T-helper 22 cell (primary cell): ENCODE measurements around the gene STIL.
"Not testable (repeated sequence)": the region's sequence is repeated elsewhere in the genome, so short reads cannot be mapped to it uniquely, and the experiment has no call there.

Experiments used
- DNase-seq: peaks from one replicate; pipeline ENCODE4 v3.0.0-alpha.2; 2020; ENCODE audit warnings: low read depth

The STIL gene

GRCh38 chr1:47319968-47320367 is 6.0 kb upstream of the STIL start:
- not testable (repeated sequence) for DNase-seq

GRCh38 chr1:47317841-47318240 is 3.9 kb upstream of the STIL start:
- DNase-seq = no peak

DNA sequence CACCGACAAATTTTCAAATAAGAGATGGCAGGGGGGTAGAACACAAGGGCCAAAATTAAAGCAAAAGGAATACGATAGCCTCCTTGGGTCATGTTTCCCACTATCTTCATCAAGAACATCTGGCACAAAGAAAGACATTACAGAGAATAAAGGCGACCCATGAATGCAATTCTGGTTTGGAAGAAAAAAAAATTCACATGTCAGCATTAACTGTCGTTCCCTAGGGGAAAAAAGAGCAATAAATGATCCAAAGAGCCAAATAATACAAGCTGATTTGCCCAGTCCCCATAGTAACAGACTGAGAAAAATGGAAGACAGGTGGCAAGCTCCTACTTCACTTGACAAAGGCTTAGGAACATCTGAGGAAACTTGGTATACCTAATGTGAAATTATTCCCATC is 4.5 kb downstream of the STIL start:
- no peak for DNase-seq

GRCh38 chr1:47302472-47302871 is 11.5 kb downstream of the STIL start:
- DNase-seq = no peak

DNA sequence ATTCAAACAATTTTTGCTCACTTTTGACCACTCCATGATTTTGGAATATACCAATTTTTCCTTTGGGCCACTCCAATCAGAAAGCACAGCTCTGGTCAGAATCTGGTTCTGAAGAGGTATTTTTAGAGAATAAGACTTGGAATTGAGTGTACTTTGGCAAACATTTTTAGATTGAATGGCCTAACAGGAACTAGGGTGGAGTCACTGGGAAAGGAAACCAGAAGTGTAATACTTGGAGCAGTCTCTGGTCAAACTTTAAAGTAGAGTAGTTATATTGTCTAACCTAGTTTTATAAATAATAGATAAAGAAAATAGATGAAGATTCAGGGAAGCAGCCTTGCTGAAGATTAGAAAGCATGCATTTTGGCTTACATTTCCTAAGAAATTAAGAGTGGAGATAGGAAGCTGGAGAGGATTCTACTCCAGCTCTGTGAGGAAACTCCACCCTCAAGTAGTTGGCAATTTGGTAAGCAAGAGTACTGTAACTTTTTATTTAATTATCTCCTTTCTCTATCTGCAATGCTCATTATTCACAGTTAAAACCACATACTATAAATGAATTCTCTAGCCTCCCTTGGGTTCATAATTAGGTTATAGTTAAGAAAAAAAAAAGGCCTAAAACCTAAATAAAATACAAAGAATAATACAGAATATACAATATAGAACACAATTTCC is 15.8 kb downstream of the STIL start:
- no peak for DNase-seq

GRCh38 chr1:47295579-47295978 is 18.4 kb downstream of the STIL start:
- DNase-seq = no peak

DNA sequence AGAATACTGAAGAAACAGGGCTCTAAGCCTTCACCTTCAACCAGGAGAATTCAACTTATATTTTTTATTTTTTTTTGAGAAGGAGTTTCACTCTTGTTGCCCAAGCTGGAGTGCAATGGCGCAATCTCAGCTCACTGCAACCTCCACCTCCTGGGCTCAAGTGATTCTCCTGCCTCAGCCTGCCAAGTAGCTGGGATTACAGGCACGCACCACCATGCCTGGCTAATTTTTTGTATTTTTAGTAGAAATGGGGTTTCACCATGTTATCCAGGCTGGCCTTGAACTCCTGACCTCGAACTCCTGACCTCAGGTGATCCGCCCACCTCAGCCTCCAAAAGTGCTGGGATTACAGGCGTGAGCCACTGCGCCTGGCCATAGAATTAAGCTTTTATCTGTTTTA is 19.1 kb downstream of the STIL start:
- DNase-seq = not testable (repeated sequence)

GRCh38 chr1:47288116-47288515 is 25.8 kb downstream of the STIL start:
- not testable (repeated sequence) for DNase-seq

- no peak for DNase-seq
These were observed 33.8 kb downstream of the STIL start for GRCh38 chr1:47280142-47280541.

DNA sequence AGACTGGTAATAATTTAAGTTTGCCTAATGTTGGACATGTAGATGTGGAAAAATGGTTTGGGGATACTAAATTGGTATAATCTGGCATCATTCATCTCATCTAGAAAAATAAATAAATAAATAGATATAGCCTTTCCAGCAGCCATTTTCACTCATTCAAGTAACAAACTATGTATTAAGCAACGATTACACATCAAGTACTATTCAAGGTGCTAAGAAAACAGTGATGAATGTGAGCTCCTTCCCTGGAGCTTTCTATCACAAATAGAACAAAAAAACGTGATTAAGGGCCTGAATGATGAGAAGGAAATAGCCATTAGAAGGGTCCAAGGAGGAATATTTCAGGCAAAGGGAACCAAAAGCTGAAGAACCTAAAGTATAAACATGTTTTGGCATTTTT is 37.1 kb downstream of the STIL start:
- DNase-seq = no peak

- not testable (repeated sequence) for DNase-seq
These were observed 38.1 kb downstream of the STIL start for GRCh38 chr1:47275811-47276210.

GRCh38 chr1:47265529-47265928 is 48.4 kb downstream of the STIL start:
- not testable (repeated sequence) for DNase-seq

- DNase-seq = no peak
These were observed 51.0 kb downstream of the STIL start for GRCh38 chr1:47262787-47263413.

GRCh38 chr1:47257224-47257623 is 56.7 kb downstream of the STIL start:
- DNase-seq = no peak

DNA sequence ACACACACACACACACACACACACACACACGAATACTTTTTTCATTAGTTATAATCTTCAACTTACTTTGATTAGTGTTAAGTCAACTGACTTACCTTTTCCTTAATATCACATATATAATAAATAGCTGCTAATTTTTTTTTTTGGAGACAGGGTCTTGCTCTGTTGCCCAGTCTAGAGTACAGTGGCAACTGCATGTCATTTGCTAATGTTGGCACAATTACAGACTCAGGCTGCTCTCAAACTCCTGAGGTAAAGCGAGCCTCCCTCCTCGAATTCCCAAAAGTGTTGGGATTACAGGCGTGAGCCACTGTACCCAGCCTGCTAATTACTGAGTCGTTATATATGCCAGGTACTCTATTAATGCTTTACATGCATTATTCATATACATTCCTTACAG is 61.2 kb downstream of the STIL start:
- no peak for DNase-seq

DNA sequence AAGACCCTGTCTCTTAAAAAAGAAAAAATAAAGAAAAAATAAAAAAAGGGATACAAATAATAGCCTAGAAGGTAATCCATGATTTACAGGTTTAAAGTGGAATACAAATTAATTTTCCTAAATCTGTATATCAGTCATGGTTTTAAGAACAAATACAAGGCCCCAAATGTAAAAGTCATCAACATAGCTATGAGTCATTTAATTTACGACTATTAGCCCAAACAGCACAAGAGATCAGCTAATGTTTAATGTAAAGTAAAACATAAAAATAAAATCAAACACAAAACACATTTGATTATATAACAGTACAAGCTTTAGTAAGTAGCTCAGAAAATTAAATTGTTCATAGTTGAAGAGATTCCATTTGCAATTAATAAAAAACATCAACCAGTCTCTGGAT is 61.6 kb downstream of the STIL start:
- DNase-seq = no peak

DNA sequence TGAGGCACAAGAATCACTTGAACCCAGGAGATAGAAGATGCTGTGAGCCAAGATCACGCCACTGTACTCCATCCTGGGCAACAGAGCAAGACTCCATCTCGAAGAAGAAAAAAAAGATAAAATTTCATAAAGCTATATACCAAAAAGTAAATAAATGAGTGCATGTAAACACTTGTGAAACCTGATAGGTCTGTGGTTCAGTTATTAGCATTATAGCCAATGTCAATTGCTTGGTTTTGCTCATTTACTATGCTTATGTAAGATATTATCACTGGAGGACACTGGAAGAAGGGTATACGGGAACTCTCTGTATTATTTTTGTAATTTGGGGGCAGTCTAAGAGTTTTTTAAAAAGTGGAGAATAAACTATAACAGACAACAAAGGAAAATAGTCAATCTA is 64.2 kb downstream of the STIL start:
- DNase-seq = no peak

DNA sequence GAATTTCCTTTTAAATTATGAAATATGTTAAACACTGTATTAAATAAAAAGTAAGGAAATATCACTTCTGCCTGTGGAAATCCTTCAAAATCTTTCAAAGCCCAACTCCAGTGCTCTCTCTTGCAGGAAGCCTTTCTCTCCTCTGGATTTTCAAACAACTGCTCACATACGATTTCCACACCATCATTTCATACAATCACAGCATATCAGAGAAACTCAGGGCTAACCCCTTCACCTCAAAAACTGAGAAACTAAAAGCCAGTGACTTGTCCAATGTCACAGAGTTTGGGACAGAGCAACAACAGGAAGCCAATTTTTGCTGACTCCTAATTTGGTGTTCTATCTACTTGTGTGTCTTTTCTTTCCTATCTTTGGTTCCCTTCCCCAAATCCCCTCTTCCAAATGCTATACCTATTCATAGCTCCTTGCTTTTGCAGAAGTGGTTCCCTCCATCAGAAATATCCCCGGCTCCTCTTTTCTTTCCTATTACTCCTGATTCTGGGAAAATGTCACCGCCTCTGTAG is 69.5 kb downstream of the STIL start:
- DNase-seq = no peak

GRCh38 chr1:47243910-47244309 is 70.0 kb downstream of the STIL start:
- no peak for DNase-seq

GRCh38 chr1:47241114-47242113 is 72.5 kb downstream of the STIL start:
- no peak for DNase-seq

GRCh38 chr1:47238935-47239592 is 74.9 kb downstream of the STIL start:
- DNase-seq = no peak

- no peak for DNase-seq
These were observed 78.1 kb downstream of the STIL start for GRCh38 chr1:47235806-47236205.
